ENCODE results near the gene EHF.

DNA sequence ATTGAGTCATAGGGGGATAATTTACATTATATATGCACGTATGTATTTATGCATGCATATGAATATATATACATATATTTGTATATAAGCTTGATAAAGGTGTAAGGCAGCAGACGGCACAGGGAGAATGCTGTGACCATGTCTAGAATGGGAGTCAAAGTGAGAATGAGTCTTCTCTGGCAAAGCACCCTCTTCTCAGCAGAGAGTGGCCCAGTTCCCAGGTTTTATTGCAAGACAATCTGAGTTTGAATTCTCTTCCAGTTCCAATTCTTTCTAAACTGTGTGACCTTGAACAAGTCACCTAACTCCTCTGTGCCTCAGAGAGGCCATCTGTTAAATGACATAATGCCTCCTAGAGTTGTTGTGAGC is 13.8 kb downstream of the EHF start:
- TF ChIP-seq, protein P1, sequence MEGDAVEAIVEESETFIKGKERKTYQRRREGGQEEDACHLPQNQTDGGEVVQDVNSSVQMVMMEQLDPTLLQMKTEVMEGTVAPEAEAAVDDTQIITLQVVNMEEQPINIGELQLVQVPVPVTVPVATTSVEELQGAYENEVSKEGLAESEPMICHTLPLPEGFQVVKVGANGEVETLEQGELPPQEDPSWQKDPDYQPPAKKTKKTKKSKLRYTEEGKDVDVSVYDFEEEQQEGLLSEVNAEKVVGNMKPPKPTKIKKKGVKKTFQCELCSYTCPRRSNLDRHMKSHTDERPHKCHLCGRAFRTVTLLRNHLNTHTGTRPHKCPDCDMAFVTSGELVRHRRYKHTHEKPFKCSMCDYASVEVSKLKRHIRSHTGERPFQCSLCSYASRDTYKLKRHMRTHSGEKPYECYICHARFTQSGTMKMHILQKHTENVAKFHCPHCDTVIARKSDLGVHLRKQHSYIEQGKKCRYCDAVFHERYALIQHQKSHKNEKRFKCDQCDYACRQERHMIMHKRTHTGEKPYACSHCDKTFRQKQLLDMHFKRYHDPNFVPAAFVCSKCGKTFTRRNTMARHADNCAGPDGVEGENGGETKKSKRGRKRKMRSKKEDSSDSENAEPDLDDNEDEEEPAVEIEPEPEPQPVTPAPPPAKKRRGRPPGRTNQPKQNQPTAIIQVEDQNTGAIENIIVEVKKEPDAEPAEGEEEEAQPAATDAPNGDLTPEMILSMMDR (IDR thresholded peaks at IDR 0.05) = no peak
- TF ChIP-seq ZFX (IDR thresholded peaks at IDR 0.05; ENCODE audit: borderline replicate concordance) = no peak

Measured in 22Rv1 (cell line).